Measurements from ENCODE around the gene GPSM1.

GPSM1 gene

GRCh38 chr9:136304981-136305380 lies 22.4 kb upstream of the GPSM1 start:
- DNase-seq (ENCODE audit: low spot score) = no peak

GRCh38 chr9:136305804-136306203 lies 21.5 kb upstream of the GPSM1 start:
- no peak for DNase-seq (ENCODE audit: low spot score)

GRCh38 chr9:136306211-136307208 lies 20.8 kb upstream of the GPSM1 start:
- no peak for DNase-seq (ENCODE audit: low spot score)

GRCh38 chr9:136307215-136307750 lies 20.1 kb upstream of the GPSM1 start:
- DNase-seq (ENCODE audit: low spot score) = no peak

- DNase-seq (ENCODE audit: low spot score) = no peak
Measured at GRCh38 chr9:136308006-136308701, 19.2 kb upstream of the GPSM1 start.

GRCh38 chr9:136308702-136309053 lies 18.7 kb upstream of the GPSM1 start:
- DNase-seq (ENCODE audit: low spot score) = no peak

GRCh38 chr9:136309101-136309801 lies 18.1 kb upstream of the GPSM1 start:
- no peak for DNase-seq (ENCODE audit: low spot score)

- no peak for DNase-seq (ENCODE audit: low spot score)
Measured at GRCh38 chr9:136309806-136310220, 17.5 kb upstream of the GPSM1 start.

- DNase-seq (ENCODE audit: low spot score) = no peak
Measured at GRCh38 chr9:136310273-136311030, 16.9 kb upstream of the GPSM1 start.

- DNase-seq (ENCODE audit: low spot score) = no peak
Measured at GRCh38 chr9:136311051-136312008, 16.0 kb upstream of the GPSM1 start.

GRCh38 chr9:136312009-136312375 lies 15.3 kb upstream of the GPSM1 start:
- no peak for DNase-seq (ENCODE audit: low spot score)

GRCh38 chr9:136312436-136312835 lies 14.9 kb upstream of the GPSM1 start:
- peak; percentile 48 for DNase-seq (ENCODE audit: low spot score)

GRCh38 chr9:136313111-136314055 lies 14.0 kb upstream of the GPSM1 start:
- DNase-seq (ENCODE audit: low spot score) = no peak

- no peak for DNase-seq (ENCODE audit: low spot score)
Measured at GRCh38 chr9:136314056-136314416, 13.3 kb upstream of the GPSM1 start.

- DNase-seq (ENCODE audit: low spot score) = no peak
Measured at GRCh38 chr9:136314944-136315343, 12.4 kb upstream of the GPSM1 start.

GRCh38 chr9:136316271-136316751 lies 11.0 kb upstream of the GPSM1 start:
- no peak for DNase-seq (ENCODE audit: low spot score)

- no peak for DNase-seq (ENCODE audit: low spot score)
Measured at GRCh38 chr9:136316896-136317676, 10.3 kb upstream of the GPSM1 start.

- no peak for DNase-seq (ENCODE audit: low spot score)
Measured at GRCh38 chr9:136317695-136318094, 9.6 kb upstream of the GPSM1 start.

All from COLO829 (cell line).